GM18498 (cell line): ENCODE results near the gene FERMT1.
"Not testable (repeated sequence)": the region's sequence is repeated elsewhere in the genome, so short reads cannot be mapped to it uniquely, and the experiment has no call there.

Experiments used
- ATAC-seq: cut with Tn5 transposase; IDR thresholded peaks from one replicate; pipeline ENCODE4 v1.9.1; 2021; ENCODE audit warnings: mild to moderate bottlenecking, moderate library complexity; ENCODE audit not compliant: unreplicated experiment

Gene FERMT1

GRCh38 chr20:6041808-6042265, 81.0 kb downstream of the FERMT1 start:
- no peak for ATAC-seq

DNA sequence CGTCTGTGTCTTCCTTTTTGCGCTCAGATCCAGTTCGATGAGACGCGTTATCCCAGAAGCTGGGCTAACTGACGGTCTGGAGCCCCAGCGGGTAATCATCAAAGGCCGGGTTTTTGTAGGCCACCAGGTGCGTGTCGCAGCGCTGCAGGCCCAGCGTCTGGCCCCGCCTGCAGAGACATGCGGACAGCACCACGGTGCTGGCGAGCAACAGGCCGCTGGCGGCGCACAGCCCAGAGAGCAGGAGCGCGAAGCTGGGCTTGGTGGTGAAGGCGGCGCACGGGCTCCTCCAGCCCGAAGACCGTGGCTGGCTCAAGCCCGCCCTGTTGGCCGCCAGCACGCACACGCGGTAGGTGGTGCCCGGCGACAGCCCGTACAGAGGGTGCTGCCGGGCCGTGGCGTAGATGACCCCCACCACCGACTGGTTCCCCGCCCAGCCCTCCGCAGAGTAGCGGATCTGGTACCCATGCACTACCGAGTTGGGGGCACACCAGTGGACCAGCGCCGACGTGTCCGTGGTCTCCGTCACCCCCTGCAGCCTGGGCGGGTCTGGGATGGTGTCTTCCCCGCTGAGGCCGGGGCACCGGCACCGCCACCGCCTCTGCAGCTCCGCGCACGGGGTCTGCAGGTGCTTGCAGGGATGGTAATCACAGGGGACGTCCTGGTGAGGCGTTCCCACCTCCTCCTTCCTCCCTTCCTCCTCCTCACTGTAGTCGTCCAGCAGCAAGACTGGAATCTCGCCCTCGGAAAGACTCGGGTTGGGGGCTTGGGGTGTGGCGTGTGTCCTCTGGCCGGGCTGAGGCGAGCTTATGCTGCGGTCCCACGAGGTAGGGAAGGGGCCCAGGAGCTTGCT, 81.6 kb downstream of the FERMT1 start:
- ATAC-seq: no peak

GRCh38 chr20:6040540-6040939, 82.3 kb downstream of the FERMT1 start:
- no peak for ATAC-seq

- no peak for ATAC-seq
These were observed 83.1 kb downstream of the FERMT1 start for GRCh38 chr20:6039766-6040165.

DNA sequence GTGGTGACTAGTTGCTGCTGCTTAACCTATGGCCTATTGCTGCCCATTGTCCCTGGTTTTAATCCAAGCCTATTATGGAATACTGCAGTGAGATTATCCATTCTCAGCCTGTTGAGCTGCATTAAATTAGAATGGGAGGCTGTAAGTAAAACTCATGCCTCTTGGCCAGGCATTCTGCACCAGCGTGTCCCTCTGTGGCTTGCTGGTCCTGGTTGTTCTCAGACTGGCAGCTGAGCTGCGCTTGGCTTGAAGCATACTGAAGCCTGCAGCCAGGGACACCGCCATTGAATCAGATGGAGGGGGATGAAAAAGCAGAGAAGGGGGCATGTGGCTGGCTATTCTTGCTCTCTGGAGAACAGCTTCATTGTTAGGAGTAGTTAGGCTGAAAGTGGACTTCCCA, 84.6 kb downstream of the FERMT1 start:
- ATAC-seq: no peak

DNA sequence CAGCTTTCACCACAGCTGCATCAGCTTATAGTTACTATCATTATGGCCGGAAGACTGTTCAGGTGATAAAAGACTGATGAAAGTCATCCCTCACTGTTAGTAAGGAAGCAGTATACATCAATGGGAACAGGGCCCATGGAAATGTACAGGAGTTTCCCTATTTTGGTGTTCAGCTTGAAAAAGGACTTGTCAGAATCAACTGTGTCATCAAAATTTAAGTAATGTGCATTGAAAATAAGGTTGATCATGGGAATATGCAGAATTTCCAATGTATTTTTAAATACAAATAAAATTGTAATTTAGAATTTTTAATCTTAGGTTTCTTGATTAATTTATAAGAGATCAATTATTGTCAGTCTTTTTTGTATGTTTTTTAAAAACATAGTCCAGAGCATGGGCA, 85.7 kb downstream of the FERMT1 start:
- ATAC-seq: no peak

- ATAC-seq: no peak
These were observed 86.6 kb downstream of the FERMT1 start for GRCh38 chr20:6036213-6036612.

- ATAC-seq: no peak
These were observed 88.5 kb downstream of the FERMT1 start for GRCh38 chr20:6034134-6034969.

DNA sequence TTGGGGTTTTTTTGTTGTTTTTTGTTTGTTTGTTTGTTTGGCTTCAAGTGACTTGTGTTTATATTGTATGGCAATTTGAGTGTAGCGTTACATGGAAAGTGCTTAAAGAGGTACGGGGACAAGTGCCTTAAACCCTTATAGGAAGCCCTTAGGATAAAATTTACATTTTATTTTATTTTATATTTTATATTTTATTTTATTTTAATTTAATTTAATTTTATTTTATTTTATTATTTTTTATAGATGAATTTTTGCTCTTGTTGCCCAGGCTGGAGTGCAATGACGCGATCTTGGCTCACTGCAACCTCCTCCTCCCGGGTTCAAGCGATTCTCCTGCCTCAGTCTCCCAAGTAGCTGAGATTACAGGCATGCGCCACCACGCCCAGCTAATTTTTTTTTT, 89.9 kb downstream of the FERMT1 start:
- ATAC-seq: not testable (repeated sequence)

GRCh38 chr20:6030453-6031080, 92.3 kb downstream of the FERMT1 start:
- ATAC-seq: no peak

DNA sequence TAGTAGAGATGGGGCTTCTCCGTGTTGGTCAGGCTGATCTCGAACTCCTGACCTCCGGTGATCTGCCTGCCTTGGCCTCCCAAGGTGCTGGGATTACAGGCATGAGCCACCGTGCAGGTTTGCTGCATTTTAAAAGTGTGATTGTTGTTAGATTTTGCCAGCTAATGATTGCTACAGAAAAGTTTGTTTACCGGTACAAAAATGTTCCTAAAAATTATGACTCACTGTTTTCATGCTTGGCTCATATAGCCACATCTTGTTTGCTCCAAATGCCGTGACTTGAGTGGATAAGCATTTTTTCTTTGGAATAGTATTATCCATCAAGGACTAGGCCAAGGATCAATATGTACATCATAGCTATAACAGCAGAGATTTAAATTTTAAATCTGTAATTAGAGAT, 93.3 kb downstream of the FERMT1 start:
- no peak for ATAC-seq

DNA sequence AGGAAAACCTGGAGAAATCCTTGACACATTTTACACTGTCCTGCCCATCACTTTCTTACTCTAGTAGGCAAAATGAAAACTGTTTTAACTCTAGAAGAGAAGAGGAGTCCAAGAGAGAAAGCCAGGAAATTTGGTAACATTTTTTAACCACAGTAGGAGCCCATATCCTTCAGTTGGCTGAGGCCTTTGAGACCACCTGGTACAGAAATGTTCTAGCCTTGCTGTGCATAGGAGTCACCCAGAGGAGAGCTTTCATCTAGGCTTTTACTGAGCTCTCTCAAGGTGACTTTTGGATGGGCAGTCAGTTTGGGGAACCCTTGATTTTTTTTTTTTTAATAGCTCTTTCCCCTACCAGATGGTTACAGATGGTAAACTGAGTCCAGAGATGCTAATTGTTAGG, 94.0 kb downstream of the FERMT1 start:
- ATAC-seq: no peak

DNA sequence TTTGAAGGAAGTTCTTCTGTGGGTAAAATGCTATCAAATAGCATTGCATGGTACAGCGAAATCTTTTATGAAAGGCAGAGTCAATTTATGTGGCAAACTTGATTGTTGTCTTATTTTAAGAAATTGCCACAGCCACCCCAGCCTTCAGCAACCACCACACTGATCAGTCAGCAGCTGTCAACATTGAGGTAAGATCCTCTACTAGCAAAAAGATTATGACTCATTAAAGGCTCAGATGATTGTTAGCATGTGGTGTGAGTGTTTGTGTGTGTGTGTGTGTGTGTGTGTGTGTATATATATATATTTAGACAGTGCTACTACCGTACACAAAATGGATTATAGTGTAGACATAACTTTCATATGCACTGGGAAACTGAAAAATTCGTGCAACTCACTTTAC, 96.8 kb downstream of the FERMT1 start:
- ATAC-seq: no peak
